ENCODE results near the gene RPS17. TPM values are rescaled to one million over a fixed set of nuclear protein-coding genes. Genes with fewer than 3 reads are reported as not detected.
A peak's percentile ranks its signal among the peaks of the same experiment; 100 is the strongest.

The RPS17 gene
- total RNA-seq, 1 donor from 2014 or later, result 1,663 TPM

DNA sequence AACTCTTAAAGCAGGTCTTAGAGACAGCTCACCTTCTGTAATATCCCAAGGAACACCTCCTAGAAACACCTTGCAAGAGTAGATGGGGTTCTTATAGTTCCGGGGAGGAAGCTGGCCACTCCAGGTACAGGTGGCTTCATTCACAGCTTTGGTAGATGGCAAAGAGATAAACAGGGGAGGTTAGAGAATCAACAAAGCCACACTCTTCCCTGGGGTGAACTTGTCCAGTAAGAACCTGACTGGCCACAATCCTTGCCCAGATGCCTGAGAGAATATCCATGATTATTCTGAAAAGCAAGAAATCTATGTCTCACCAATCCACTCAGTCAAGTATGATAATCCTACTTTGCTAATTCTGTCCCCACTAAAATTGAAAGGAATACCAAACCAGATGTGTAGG, 13.6 kb upstream of the RPS17 start:
- Histone ChIP-seq H3K4me3 (ENCODE audit: insufficient read depth, low read depth, low read length) (no peak overlapping the region), H3K36me3 (ENCODE audit: insufficient read depth, low read length) (no peaks in the 10 kb centered on the region), H3K27me3 (ENCODE audit: insufficient read depth, low read length) (peaks cover 3% of the 10 kb centered on the region), H2AFZ (ENCODE audit: low read depth, low read length) (no peak overlapping the region), H3K4me2 (ENCODE audit: low read length) (no peak overlapping the region), H3K4me1 (ENCODE audit: insufficient read depth, low read length) (no peaks in the 10 kb centered on the region), H3K9me3 (ENCODE audit: insufficient read depth, low read depth, low read length) (no peaks in the 10 kb centered on the region), H3K9ac (ENCODE audit: low read length) (no peak overlapping the region), H3K79me2 (ENCODE audit: insufficient read depth, low read length) (no peaks in the 10 kb centered on the region), H3K27ac (ENCODE audit: low read depth, low read length) (no peak overlapping the region), H4K20me1 (ENCODE audit: insufficient read depth, low read length) (no peaks in the 10 kb centered on the region)
- H3K27me3 Mint-ChIP-seq (ENCODE audit: low read depth, unreplicated experiment), result no peaks in the 10 kb centered on the region
- peaks cover 20% of the 10 kb centered on the region for H3K36me3 Mint-ChIP-seq (ENCODE audit: low read depth, unreplicated experiment)
- no peak overlapping the region for H3K27ac Mint-ChIP-seq (ENCODE audit: unreplicated experiment)
- TF ChIP-seq EZH2 (IDR thresholded peaks at IDR 0.05; ENCODE audit: insufficient read depth, low read length), result no peak
- TF ChIP-seq, protein P1, sequence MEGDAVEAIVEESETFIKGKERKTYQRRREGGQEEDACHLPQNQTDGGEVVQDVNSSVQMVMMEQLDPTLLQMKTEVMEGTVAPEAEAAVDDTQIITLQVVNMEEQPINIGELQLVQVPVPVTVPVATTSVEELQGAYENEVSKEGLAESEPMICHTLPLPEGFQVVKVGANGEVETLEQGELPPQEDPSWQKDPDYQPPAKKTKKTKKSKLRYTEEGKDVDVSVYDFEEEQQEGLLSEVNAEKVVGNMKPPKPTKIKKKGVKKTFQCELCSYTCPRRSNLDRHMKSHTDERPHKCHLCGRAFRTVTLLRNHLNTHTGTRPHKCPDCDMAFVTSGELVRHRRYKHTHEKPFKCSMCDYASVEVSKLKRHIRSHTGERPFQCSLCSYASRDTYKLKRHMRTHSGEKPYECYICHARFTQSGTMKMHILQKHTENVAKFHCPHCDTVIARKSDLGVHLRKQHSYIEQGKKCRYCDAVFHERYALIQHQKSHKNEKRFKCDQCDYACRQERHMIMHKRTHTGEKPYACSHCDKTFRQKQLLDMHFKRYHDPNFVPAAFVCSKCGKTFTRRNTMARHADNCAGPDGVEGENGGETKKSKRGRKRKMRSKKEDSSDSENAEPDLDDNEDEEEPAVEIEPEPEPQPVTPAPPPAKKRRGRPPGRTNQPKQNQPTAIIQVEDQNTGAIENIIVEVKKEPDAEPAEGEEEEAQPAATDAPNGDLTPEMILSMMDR (IDR thresholded peaks at IDR 0.05; ENCODE audit: insufficient read depth, low read depth, low read length), result no peak
- no peaks in the 10 kb centered on the region for H3K9me3 Mint-ChIP-seq (ENCODE audit: unreplicated experiment)
- H3K4me1 Mint-ChIP-seq (ENCODE audit: low read depth, unreplicated experiment), result peaks cover 17% of the 10 kb centered on the region
- H3K4me3 Mint-ChIP-seq (ENCODE audit: unreplicated experiment), result no peak overlapping the region
- no peak for FAIRE-seq
- DNase-seq (ENCODE audit: low read depth), result no peak

DNA sequence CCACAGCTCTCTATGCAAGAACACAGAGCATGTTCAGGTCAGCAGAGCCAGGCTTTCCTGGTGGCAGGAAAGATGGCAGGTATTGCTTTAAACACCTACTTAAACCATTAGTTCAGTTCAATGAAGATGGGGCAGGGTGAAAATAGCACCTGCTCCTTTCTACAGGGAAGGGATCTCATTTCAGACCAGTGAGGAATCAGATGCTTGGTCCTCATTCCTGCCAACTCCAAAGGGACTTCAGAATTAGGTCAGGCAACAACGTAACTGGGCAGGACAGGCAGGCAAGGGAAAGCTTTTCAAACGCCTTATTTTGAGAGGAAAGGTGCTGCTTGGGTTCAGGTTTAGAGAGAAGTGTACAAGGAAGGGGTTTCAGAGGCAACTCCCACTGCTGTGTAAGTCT, 12.6 kb upstream of the RPS17 start:
- Histone ChIP-seq H3K27ac (ENCODE audit: low read depth, low read length) (no peak overlapping the region), H3K27me3 (ENCODE audit: insufficient read depth, low read length) (peaks cover 3% of the 10 kb centered on the region), H3K79me2 (ENCODE audit: insufficient read depth, low read length) (no peaks in the 10 kb centered on the region), H3K4me3 (ENCODE audit: insufficient read depth, low read depth, low read length) (no peak overlapping the region), H3K9ac (ENCODE audit: low read length) (no peak overlapping the region), H3K4me2 (ENCODE audit: low read length) (no peak overlapping the region), H3K9me3 (ENCODE audit: insufficient read depth, low read depth, low read length) (no peaks in the 10 kb centered on the region), H2AFZ (ENCODE audit: low read depth, low read length) (no peak overlapping the region), H4K20me1 (ENCODE audit: insufficient read depth, low read length) (no peaks in the 10 kb centered on the region), H3K4me1 (ENCODE audit: insufficient read depth, low read length) (no peaks in the 10 kb centered on the region), H3K36me3 (ENCODE audit: insufficient read depth, low read length) (no peaks in the 10 kb centered on the region)
- Mint-ChIP-seq H3K4me3 (ENCODE audit: unreplicated experiment) (no peak overlapping the region), H3K27ac (ENCODE audit: unreplicated experiment) (no peak overlapping the region), H3K36me3 (ENCODE audit: low read depth, unreplicated experiment) (peaks cover 24% of the 10 kb centered on the region), H3K4me1 (ENCODE audit: low read depth, unreplicated experiment) (peaks cover 23% of the 10 kb centered on the region), H3K9me3 (ENCODE audit: unreplicated experiment) (no peaks in the 10 kb centered on the region), H3K27me3 (ENCODE audit: low read depth, unreplicated experiment) (no peaks in the 10 kb centered on the region)
- no peak for DNase-seq (ENCODE audit: low read depth)
- TF ChIP-seq, protein P1 (IDR thresholded peaks at IDR 0.05; ENCODE audit: insufficient read depth, low read depth, low read length), result no peak
- no peak for TF ChIP-seq EZH2 (IDR thresholded peaks at IDR 0.05; ENCODE audit: insufficient read depth, low read length)
- FAIRE-seq, result no peak

DNA sequence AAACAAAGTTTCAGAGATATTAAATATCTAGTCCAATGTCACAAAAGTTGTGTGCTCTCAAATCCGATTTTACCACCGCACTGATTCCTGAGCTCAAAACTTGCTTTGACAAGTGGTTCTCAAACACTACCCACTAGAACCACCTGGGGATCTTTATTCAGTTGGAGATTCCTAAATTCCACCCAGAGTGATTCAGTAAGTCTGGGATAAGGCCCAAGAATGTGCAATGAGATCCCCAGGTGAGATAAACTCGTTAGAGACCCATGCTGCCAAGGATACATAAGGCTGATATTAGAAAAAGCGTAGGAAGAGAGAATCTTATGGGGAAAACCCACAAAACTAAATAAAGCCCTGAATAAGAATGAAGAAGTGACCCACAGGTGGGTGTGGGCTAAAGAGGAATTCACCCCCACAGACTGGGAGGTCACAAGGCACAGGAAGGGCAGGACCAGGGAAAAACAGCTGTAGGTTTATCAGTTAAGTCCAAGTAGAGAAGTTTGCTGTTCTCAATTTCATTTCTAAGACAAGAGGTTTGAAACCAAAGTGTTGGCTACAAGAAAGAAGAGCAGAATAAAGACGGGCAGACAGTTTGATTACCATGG, 11.5 kb upstream of the RPS17 start:
- H2AFZ ChIP-seq (ENCODE audit: low read depth, low read length), result no peak overlapping the region
- H3K4me1 ChIP-seq (ENCODE audit: insufficient read depth, low read length), result no peaks in the 10 kb centered on the region
- TF ChIP-seq, protein P1 (IDR thresholded peaks at IDR 0.05; ENCODE audit: insufficient read depth, low read depth, low read length), result no peak
- TF ChIP-seq EZH2 (IDR thresholded peaks at IDR 0.05; ENCODE audit: insufficient read depth, low read length), result no peak
- no peak overlapping the region for H3K9ac ChIP-seq (ENCODE audit: low read length)
- Mint-ChIP-seq H3K9me3 (ENCODE audit: unreplicated experiment) (peaks cover 3% of the 10 kb centered on the region), H3K4me3 (ENCODE audit: unreplicated experiment) (no peak overlapping the region), H3K4me1 (ENCODE audit: low read depth, unreplicated experiment) (peaks cover 24% of the 10 kb centered on the region), H3K27me3 (ENCODE audit: low read depth, unreplicated experiment) (no peaks in the 10 kb centered on the region), H3K27ac (ENCODE audit: unreplicated experiment) (no peak overlapping the region), H3K36me3 (ENCODE audit: low read depth, unreplicated experiment) (peaks cover 24% of the 10 kb centered on the region)
- FAIRE-seq, result no peak
- H4K20me1 ChIP-seq (ENCODE audit: insufficient read depth, low read length), result no peaks in the 10 kb centered on the region
- DNase-seq (ENCODE audit: low read depth), result peak; percentile 46
- no peaks in the 10 kb centered on the region for H3K79me2 ChIP-seq (ENCODE audit: insufficient read depth, low read length)
- peaks cover 3% of the 10 kb centered on the region for H3K27me3 ChIP-seq (ENCODE audit: insufficient read depth, low read length)
- no peaks in the 10 kb centered on the region for H3K9me3 ChIP-seq (ENCODE audit: insufficient read depth, low read depth, low read length)
- H3K27ac ChIP-seq (ENCODE audit: low read depth, low read length), result no peak overlapping the region
- H3K36me3 ChIP-seq (ENCODE audit: insufficient read depth, low read length), result no peaks in the 10 kb centered on the region
- no peak overlapping the region for H3K4me3 ChIP-seq (ENCODE audit: insufficient read depth, low read depth, low read length)
- peak overlapping the region; percentile 28 for H3K4me2 ChIP-seq (ENCODE audit: low read length)
